Common myeloid progenitor, CD34-positive (primary cell): ENCODE measurements around the gene OR2W3. TPM values are rescaled to one million over a fixed set of nuclear protein-coding genes. Genes with fewer than 3 reads are reported as not detected.

ENCODE experiments used
- CTCF ChIA-PET: fragments of 350-600 bp; sonication (Branson Sonifier 250); formaldehyde crosslinking; loops from one replicate; lab custom pipeline; 2021; ENCODE audit warnings: antibody characterized with exemption; lab: Charles Lee
- POLR2A ChIA-PET: fragments of 350-600 bp; sonication (Branson Sonifier 250); formaldehyde crosslinking; loops from one replicate; lab custom pipeline; 2021; ENCODE audit warnings: antibody characterized with exemption; lab: Charles Lee
- DNase-seq, 3 donors: peaks; one replicate each; pipeline versions ENCODE4 v3.0.0 to v3.0.0-alpha.2; 2013
- H3K27ac ChIP-seq, 2 experiments: 1 replicate in 1 of 2; 2 replicates in 1 of 2; pipeline ENCODE4 v1.7.0; 2013; ENCODE audit warnings: inconsistent platforms in 2 of 2, low read length in 2 of 2, mild to moderate bottlenecking in 2 of 2, low read depth in 1 of 2, moderate library complexity in 1 of 2; ENCODE audit not compliant: severe bottlenecking in 2 of 2, insufficient read depth in 1 of 2, poor library complexity in 1 of 2
- H3K27me3 ChIP-seq, 5 experiments: replicated peaks in 2 of 5; 1 replicate in 3 of 5; 2 replicates in 2 of 5; pipeline versions ENCODE4 v1.6.1 to v1.7.0; 2013; ENCODE audit warnings: low read length in 4 of 5, mild to moderate bottlenecking in 2 of 5, moderate library complexity in 2 of 5, inconsistent platforms in 1 of 5; ENCODE audit not compliant: insufficient read depth in 5 of 5, control insufficient read depth in 4 of 5
- H3K36me3 ChIP-seq, 4 experiments: 1 replicate in 2 of 4; 2 replicates in 2 of 4; pipeline versions ENCODE4 v1.6.1 to v1.7.0; 2013; ENCODE audit warnings: low read length in 3 of 4, control low read depth in 1 of 4, mild to moderate bottlenecking in 1 of 4; ENCODE audit not compliant: control insufficient read depth in 4 of 4, insufficient read depth in 4 of 4
- H3K4me1 ChIP-seq, 4 experiments: 1 replicate in 3 of 4; 2 replicates in 1 of 4; pipeline versions ENCODE4 v1.6.1 to v1.7.1; 2013; ENCODE audit warnings: low read length in 3 of 4, mild to moderate bottlenecking in 3 of 4, control low read depth in 1 of 4, inconsistent platforms in 1 of 4, moderate library complexity in 1 of 4; ENCODE audit not compliant: control insufficient read depth in 4 of 4, insufficient read depth in 4 of 4; ENCODE audit errors: control extremely low read depth in 1 of 4
- H3K4me3 ChIP-seq, 7 experiments: 1 replicate in 4 of 7; 2 replicates in 3 of 7; pipeline versions ENCODE4 v1.5.1 to v1.7.0; 2013; ENCODE audit warnings: mild to moderate bottlenecking in 7 of 7, low read length in 6 of 7, moderate library complexity in 6 of 7, inconsistent platforms in 2 of 7, low read depth in 2 of 7, control low read depth in 1 of 7; ENCODE audit not compliant: insufficient read depth in 4 of 7, control insufficient read depth in 1 of 7; ENCODE audit errors: extremely low read depth in 1 of 7
- H3K9me3 ChIP-seq, 5 experiments: 1 replicate in 4 of 5; 2 replicates in 1 of 5; pipeline versions ENCODE4 v1.6.1 to v1.7.1; 2013; ENCODE audit warnings: low read length in 4 of 5, mild to moderate bottlenecking in 2 of 5, inconsistent platforms in 1 of 5, low read depth in 1 of 5, moderate library complexity in 1 of 5; ENCODE audit not compliant: control insufficient read depth in 4 of 5, insufficient read depth in 2 of 5; ENCODE audit errors: control extremely low read depth in 1 of 5
- WGBS: methylation state at CpG from one replicate; pipeline ENCODE4 v1.1.5; 2013; ENCODE audit not compliant: insufficient coverage; 5-methylcytosine and 5-hydroxymethylcytosine counted together
- polyA plus RNA-seq: library from polyadenylated mRNA; unstranded; fragments of 120-200 nt; gene quantifications from one replicate; pipeline ENCODE4 v1.2.1, GENCODE V29; 2013

The OR2W3 gene
- polyA plus RNA-seq = 19.7 TPM

GRCh38 chr1:247895163-247895637 lies at the start of gene OR2W3:
Gene OR2W3, plus strand, starts transcription at chr1:247895587. Its CDS starts 0 bp downstream, at chr1:247895587.
- CTCF ChIA-PET = interaction anchor here (1.0 to 2.1 kb wide), 5 partner anchors 8 to 37 kb away, joined by 3 to 8 read pairs (median 5); no protein-coding TSS in a partner anchor
- POLR2A ChIA-PET = interaction anchor here (0.7 kb wide), 1 partner anchor 10 kb away, joined by 3 read pairs; no protein-coding TSS in a partner anchor
- WGBS = 0% methylated on average over 1 of the region's 2 CpGs
- Histone ChIP-seq H3K27me3 (no peaks in the 10 kb centered on the region), H3K4me1 (no peaks in the 10 kb centered on the region), H3K36me3 (peaks cover 4 to 24% (median 13%) of the 10 kb centered on the region in 4 experiments), H3K27ac (peak within 1 kb of the TSS in 1 of 2 experiments; percentile 37), H3K9me3 (peaks cover 0 to 23% (median 7%) of the 10 kb centered on the region in 5 experiments), H3K4me3 (no peak within 1 kb of the TSS)
- no peak for DNase-seq

- 97% methylated on average over 5 of the region's 5 CpGs for WGBS
- DNase-seq = no peak
- ChIA-PET POLR2A (no interaction called here), CTCF (no interaction called here)
- H3K27me3 ChIP-seq = no peaks in the 10 kb centered on the region
- no peaks in the 10 kb centered on the region for H3K36me3 ChIP-seq
- H3K4me3 ChIP-seq = no peak overlapping the region
- peaks cover 2 to 8% (median 7%) of the 10 kb centered on the region in 4 experiments for H3K4me1 ChIP-seq
- H3K9me3 ChIP-seq = no peaks in the 10 kb centered on the region
- H3K27ac ChIP-seq = no peak overlapping the region
Observed at GRCh38 chr1:247845693-247846017, 49.7 kb upstream of the OR2W3 start.

- no peaks in the 10 kb centered on the region for H3K27me3 ChIP-seq
- H3K36me3 ChIP-seq = no peaks in the 10 kb centered on the region
- peaks cover 6 to 16% (median 11%) of the 10 kb centered on the region in 4 experiments for H3K4me1 ChIP-seq
- H3K27ac ChIP-seq = no peak overlapping the region
- H3K9me3 ChIP-seq = no peaks in the 10 kb centered on the region
- ChIA-PET CTCF (no interaction called here), POLR2A (no interaction called here)
- no peak for DNase-seq
- WGBS = 96% methylated on average over 6 of the region's 7 CpGs
- H3K4me3 ChIP-seq = no peak overlapping the region
Observed at GRCh38 chr1:247848346-247848745, 47.0 kb upstream of the OR2W3 start.

GRCh38 chr1:247849616-247850015 lies 45.8 kb upstream of the OR2W3 start:
- ChIA-PET CTCF (interaction anchor here (1.0 kb wide), 2 partner anchors 9 to 10 kb away, joined by 3 read pairs; no protein-coding TSS in a partner anchor), POLR2A (no interaction called here)
- Histone ChIP-seq H3K36me3 (no peaks in the 10 kb centered on the region), H3K4me3 (no peak overlapping the region), H3K27ac (no peak overlapping the region), H3K27me3 (no peaks in the 10 kb centered on the region), H3K9me3 (no peaks in the 10 kb centered on the region), H3K4me1 (peaks cover 6 to 22% (median 15%) of the 10 kb centered on the region in 4 experiments)
- no CpG with 5 or more reads among the region's 1 CpG for WGBS
- DNase-seq = no peak

- ChIA-PET CTCF (interaction anchor here (0.5 kb wide), 1 partner anchor 1823 kb away, joined by 3 read pairs; no protein-coding TSS in a partner anchor), POLR2A (no interaction called here)
- 74% methylated on average over 12 of the region's 14 CpGs for WGBS
- Histone ChIP-seq H3K4me1 (peaks cover 13 to 64% (median 44%) of the 10 kb centered on the region in 4 experiments), H3K4me3 (no peak overlapping the region), H3K27ac (peak overlapping the region in 1 of 2 experiments; percentile 54), H3K27me3 (no peaks in the 10 kb centered on the region), H3K36me3 (no peaks in the 10 kb centered on the region), H3K9me3 (no peaks in the 10 kb centered on the region)
- peak; percentile 66 to 92 (median 86) for DNase-seq
Observed at GRCh38 chr1:247854899-247855545, 40.4 kb upstream of the OR2W3 start.

- no peak for DNase-seq
- ChIA-PET POLR2A (no interaction called here), CTCF (interaction anchor here (1.4 kb wide), 1 partner anchor 180 kb away, joined by 4 read pairs; no protein-coding TSS in a partner anchor)
- Histone ChIP-seq H3K9me3 (no peaks in the 10 kb centered on the region), H3K27ac (no peak overlapping the region), H3K27me3 (no peaks in the 10 kb centered on the region), H3K4me3 (no peak overlapping the region), H3K4me1 (peaks cover 13 to 64% (median 48%) of the 10 kb centered on the region in 4 experiments), H3K36me3 (peaks cover 0 to 6% (median 5%) of the 10 kb centered on the region in 4 experiments)
- 93% methylated on average over 4 of the region's 4 CpGs for WGBS
Observed at GRCh38 chr1:247855911-247856310, 39.5 kb upstream of the OR2W3 start.
